ENCODE results near the gene TSPEAR. TPM values are rescaled to one million over a fixed set of nuclear protein-coding genes. Genes with fewer than 3 reads are reported as not detected.

The TSPEAR gene
- total RNA-seq, 2 donors from 2014 or later, result 1.5 to 6.0 TPM

GRCh38 chr21:44514218-44514520 lies 197.2 kb downstream of the TSPEAR start:
- H3K27me3 ChIP-seq (ENCODE audit: control insufficient read depth, insufficient read depth, low read length, poor library complexity, severe bottlenecking), result no peaks in the 10 kb centered on the region
- H3K36me3 Mint-ChIP-seq (ENCODE audit: low read depth), result peaks cover 3% of the 10 kb centered on the region
- H3K9me3 Mint-ChIP-seq, result peaks cover under 1% of the 10 kb centered on the region
- no peaks in the 10 kb centered on the region for H3K4me1 ChIP-seq (ENCODE audit: control insufficient read depth, insufficient read depth, low read length)
- no peaks in the 10 kb centered on the region for H3K27me3 Mint-ChIP-seq (ENCODE audit: insufficient read depth)
- no peak overlapping the region for H3K9ac ChIP-seq (ENCODE audit: extremely low read depth, low read length, poor library complexity, severe bottlenecking)
- H3K4me1 Mint-ChIP-seq, result no peaks in the 10 kb centered on the region
- no peak overlapping the region for H3K4me3 ChIP-seq (ENCODE audit: low read length)
- H3K4me3 Mint-ChIP-seq, result no peak overlapping the region
- no peak for DNase-seq
- H3K27ac ChIP-seq (ENCODE audit: low read depth, low read length), result no peak overlapping the region
- TF ChIP-seq, protein P1, sequence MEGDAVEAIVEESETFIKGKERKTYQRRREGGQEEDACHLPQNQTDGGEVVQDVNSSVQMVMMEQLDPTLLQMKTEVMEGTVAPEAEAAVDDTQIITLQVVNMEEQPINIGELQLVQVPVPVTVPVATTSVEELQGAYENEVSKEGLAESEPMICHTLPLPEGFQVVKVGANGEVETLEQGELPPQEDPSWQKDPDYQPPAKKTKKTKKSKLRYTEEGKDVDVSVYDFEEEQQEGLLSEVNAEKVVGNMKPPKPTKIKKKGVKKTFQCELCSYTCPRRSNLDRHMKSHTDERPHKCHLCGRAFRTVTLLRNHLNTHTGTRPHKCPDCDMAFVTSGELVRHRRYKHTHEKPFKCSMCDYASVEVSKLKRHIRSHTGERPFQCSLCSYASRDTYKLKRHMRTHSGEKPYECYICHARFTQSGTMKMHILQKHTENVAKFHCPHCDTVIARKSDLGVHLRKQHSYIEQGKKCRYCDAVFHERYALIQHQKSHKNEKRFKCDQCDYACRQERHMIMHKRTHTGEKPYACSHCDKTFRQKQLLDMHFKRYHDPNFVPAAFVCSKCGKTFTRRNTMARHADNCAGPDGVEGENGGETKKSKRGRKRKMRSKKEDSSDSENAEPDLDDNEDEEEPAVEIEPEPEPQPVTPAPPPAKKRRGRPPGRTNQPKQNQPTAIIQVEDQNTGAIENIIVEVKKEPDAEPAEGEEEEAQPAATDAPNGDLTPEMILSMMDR (conservative IDR thresholded peaks at IDR 0.05), result no peak
- H3K36me3 ChIP-seq (ENCODE audit: control insufficient read depth, insufficient read depth, low read length), result no peaks in the 10 kb centered on the region
- no peaks in the 10 kb centered on the region for H3K9me3 ChIP-seq (ENCODE audit: control insufficient read depth, low read length)
- no peak overlapping the region for H3K27ac Mint-ChIP-seq
- 94% methylated on average over 7 of the region's 7 CpGs for WGBS, 2 experiments (ENCODE audit: insufficient coverage in 1 of 2, insufficient read length in 1 of 2)

GRCh38 chr21:44513389-44514217 lies 197.8 kb downstream of the TSPEAR start:
- H3K36me3 ChIP-seq (ENCODE audit: control insufficient read depth, insufficient read depth, low read length), result no peaks in the 10 kb centered on the region
- H3K4me1 ChIP-seq (ENCODE audit: control insufficient read depth, insufficient read depth, low read length), result no peaks in the 10 kb centered on the region
- H3K4me1 Mint-ChIP-seq, result no peaks in the 10 kb centered on the region
- H3K27ac ChIP-seq (ENCODE audit: low read depth, low read length), result no peak overlapping the region
- TF ChIP-seq, protein P1 (conservative IDR thresholded peaks at IDR 0.05), result no peak
- H3K27me3 Mint-ChIP-seq (ENCODE audit: insufficient read depth), result no peaks in the 10 kb centered on the region
- no peaks in the 10 kb centered on the region for H3K9me3 ChIP-seq (ENCODE audit: control insufficient read depth, low read length)
- no peak overlapping the region for H3K4me3 ChIP-seq (ENCODE audit: low read length)
- no peak overlapping the region for H3K4me3 Mint-ChIP-seq
- no peak overlapping the region for H3K9ac ChIP-seq (ENCODE audit: extremely low read depth, low read length, poor library complexity, severe bottlenecking)
- H3K27ac Mint-ChIP-seq, result no peak overlapping the region
- no peak for DNase-seq
- WGBS, 2 experiments (ENCODE audit: insufficient coverage in 1 of 2, insufficient read length in 1 of 2), result 92% methylated on average over 9 to 15 of the region's 15 CpGs
- H3K36me3 Mint-ChIP-seq (ENCODE audit: low read depth), result peaks cover 3% of the 10 kb centered on the region
- H3K27me3 ChIP-seq (ENCODE audit: control insufficient read depth, insufficient read depth, low read length, poor library complexity, severe bottlenecking), result no peaks in the 10 kb centered on the region
- no peaks in the 10 kb centered on the region for H3K9me3 Mint-ChIP-seq

DNA sequence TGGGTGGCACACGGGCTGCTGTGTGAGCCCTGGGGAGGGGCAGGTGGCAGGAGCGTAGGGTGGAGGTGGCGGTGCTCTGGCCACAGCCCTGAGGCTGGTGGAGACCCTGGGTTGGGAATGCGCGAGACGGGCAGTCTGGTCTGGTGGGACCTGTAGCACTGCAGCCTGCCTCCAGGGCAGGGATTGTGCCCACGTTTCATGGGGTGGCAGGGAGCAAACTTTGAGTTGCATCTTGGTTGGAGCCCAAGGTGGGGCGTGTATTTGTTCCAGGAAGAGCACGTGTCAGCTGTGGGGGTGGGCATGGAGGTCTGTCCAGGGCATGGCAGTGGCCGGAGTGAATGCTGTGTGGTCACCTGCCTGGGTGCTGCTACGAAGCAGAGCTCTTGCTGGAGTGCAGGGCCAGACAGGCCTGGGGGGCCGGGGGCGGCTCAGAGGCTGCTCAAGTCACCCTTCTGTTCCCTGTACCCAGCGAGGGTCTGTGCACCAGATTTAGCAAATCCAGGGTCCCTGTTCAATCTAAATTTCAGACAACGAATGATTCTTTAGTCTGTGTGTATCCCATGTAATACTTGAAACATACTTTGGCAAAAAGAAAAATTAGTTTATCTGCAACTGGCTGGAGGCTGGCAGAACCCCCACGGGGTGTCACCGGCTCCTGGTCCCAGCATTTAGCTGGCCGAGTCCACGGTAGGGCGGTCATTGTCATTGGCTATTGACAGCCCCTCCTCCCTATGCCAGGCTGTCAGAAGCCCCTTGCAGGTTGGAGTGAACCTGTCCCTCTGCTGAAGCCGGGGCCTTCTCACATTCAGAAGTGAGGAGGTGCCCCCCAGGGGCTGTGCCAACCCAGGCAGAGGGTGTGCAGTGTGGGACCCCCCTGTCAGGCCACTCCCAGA lies 198.6 kb downstream of the TSPEAR start:
- TF ChIP-seq, protein P1 (conservative IDR thresholded peaks at IDR 0.05), result no peak
- peaks cover 3% of the 10 kb centered on the region for H3K36me3 Mint-ChIP-seq (ENCODE audit: low read depth)
- H3K4me3 ChIP-seq (ENCODE audit: low read length), result no peak overlapping the region
- H3K27me3 ChIP-seq (ENCODE audit: control insufficient read depth, insufficient read depth, low read length, poor library complexity, severe bottlenecking), result no peaks in the 10 kb centered on the region
- 89 to 91% methylated on average over 14 to 21 of the region's 21 CpGs for WGBS, 2 experiments (ENCODE audit: insufficient coverage in 1 of 2, insufficient read length in 1 of 2)
- H3K4me1 Mint-ChIP-seq, result no peaks in the 10 kb centered on the region
- H3K27ac Mint-ChIP-seq, result no peak overlapping the region
- no peak overlapping the region for H3K4me3 Mint-ChIP-seq
- H3K9me3 ChIP-seq (ENCODE audit: control insufficient read depth, low read length), result no peaks in the 10 kb centered on the region
- DNase-seq, result no peak
- no peaks in the 10 kb centered on the region for H3K36me3 ChIP-seq (ENCODE audit: control insufficient read depth, insufficient read depth, low read length)
- no peak overlapping the region for H3K9ac ChIP-seq (ENCODE audit: extremely low read depth, low read length, poor library complexity, severe bottlenecking)
- H3K27ac ChIP-seq (ENCODE audit: low read depth, low read length), result no peak overlapping the region
- H3K4me1 ChIP-seq (ENCODE audit: control insufficient read depth, insufficient read depth, low read length), result no peaks in the 10 kb centered on the region
- H3K9me3 Mint-ChIP-seq, result no peaks in the 10 kb centered on the region
- no peaks in the 10 kb centered on the region for H3K27me3 Mint-ChIP-seq (ENCODE audit: insufficient read depth)

Measured in endodermal cell (in vitro differentiated cells).